Measurements from ENCODE around the gene AADACL3. TPM values are rescaled to one million over a fixed set of nuclear protein-coding genes. Genes with fewer than 3 reads are reported as not detected.

Gene AADACL3
- total and polyA plus RNA-seq, 2 experiments from 2014 or later: not detected

GRCh38 chr1:12769031-12769430 is 53.1 kb downstream of the AADACL3 start:
- H3K9me3 ChIP-seq (ENCODE audit: low read depth): no peaks in the 10 kb centered on the region
- no peaks in the 10 kb centered on the region for H3K9me2 ChIP-seq (ENCODE audit: insufficient read depth)
- H3K9ac ChIP-seq: no peak overlapping the region
- no peaks in the 10 kb centered on the region for H3K79me2 ChIP-seq (ENCODE audit: insufficient read depth)
- no peaks in the 10 kb centered on the region for H3K4me1 ChIP-seq (ENCODE audit: insufficient read depth)
- no peaks in the 10 kb centered on the region; the same call in 1 of the 2 replicates for H4K20me1 ChIP-seq (ENCODE audit: insufficient read depth)
- no peak for DNase-seq
- WGBS, 2 experiments (ENCODE audit: low coverage in 1 of 2, low lambda C conversion rate in 2 of 2, missing lambda C conversion rate in 2 of 2): 0 to 8% methylated on average over 2 of the region's 2 CpGs
- no peak overlapping the region for H2AFZ ChIP-seq
- no peak overlapping the region for H3K4me3 ChIP-seq
- no peak for TF ChIP-seq EZH2 (IDR thresholded peaks at IDR 0.05; ENCODE audit: insufficient read depth, poor library complexity, severe bottlenecking)
- no peak for TF ChIP-seq EZH2phosphoT487 (IDR thresholded peaks at IDR 0.05; ENCODE audit: insufficient read depth, low read depth)
- no peaks in the 10 kb centered on the region for H3K36me3 ChIP-seq (ENCODE audit: low read depth)
- in situ Hi-C loops (cut with MboI): no loop called here
- H3K4me2 ChIP-seq (ENCODE audit: unreplicated experiment): no peak overlapping the region
- no peaks in the 10 kb centered on the region for H3F3A ChIP-seq (ENCODE audit: insufficient read depth)
- no peak overlapping the region for H3K27ac ChIP-seq
- H3K27me3 ChIP-seq (replicated peaks; ENCODE audit: insufficient read depth): no peaks in the 10 kb centered on the region

DNA sequence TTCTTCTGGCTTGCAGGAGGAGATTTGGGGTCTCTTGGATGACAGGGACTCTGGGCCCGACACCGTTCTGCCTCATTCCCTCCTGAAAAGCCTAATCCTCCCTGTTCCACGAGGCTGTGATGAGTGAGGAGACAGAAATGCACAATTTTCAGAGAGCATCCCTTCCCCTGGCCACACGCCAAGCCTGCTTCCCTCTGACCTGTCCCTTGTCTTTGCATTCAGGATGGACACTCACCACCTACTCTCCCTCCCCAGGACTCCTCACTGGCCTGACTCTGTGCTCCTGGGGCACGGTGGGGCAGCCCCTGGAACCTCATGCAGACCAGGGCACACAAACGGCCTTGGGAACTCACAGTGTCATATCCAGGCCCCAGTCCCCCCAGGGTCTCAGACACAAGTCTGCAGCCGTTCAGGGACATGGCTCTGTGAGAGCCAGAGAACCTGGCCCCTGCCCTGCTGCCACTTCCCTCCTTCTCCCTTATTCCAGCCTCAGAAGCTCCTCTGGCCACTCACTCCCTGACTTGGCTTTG is 54.1 kb downstream of the AADACL3 start:
- no peaks in the 10 kb centered on the region for H3K79me2 ChIP-seq (ENCODE audit: insufficient read depth)
- DNase-seq: no peak

DNA sequence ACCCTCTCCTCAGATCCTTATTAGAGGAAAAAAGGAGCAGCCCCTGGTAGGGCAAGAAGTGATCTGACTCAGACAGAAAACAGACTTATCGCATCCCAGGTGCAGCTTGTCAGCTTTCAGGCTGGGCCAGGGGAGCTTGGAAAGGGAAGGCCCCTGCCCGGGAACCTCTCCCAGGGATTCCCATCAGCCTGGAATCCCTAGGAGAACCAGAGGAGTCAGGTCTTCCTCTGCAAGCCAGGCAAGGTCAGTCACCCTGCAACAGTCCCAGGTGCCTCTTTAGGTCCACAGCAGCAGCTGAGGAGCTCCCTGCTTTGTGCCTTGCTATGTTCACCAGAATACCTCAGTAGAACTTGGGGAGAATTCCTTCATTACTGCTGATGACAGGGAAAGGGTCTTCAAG is 54.7 kb downstream of the AADACL3 start:
- H3K79me2 ChIP-seq (ENCODE audit: insufficient read depth): no peaks in the 10 kb centered on the region
- no peaks in the 10 kb centered on the region for H3K9me2 ChIP-seq (ENCODE audit: insufficient read depth)
- WGBS, 2 experiments (ENCODE audit: low coverage in 1 of 2, low lambda C conversion rate in 2 of 2, missing lambda C conversion rate in 2 of 2): 41 to 43% methylated on average over 2 of the region's 2 CpGs
- H3K9me3 ChIP-seq (ENCODE audit: low read depth): no peaks in the 10 kb centered on the region
- H3K9ac ChIP-seq: no peak overlapping the region
- no peak overlapping the region for H3K27ac ChIP-seq
- H3K4me1 ChIP-seq (ENCODE audit: insufficient read depth): no peaks in the 10 kb centered on the region
- DNase-seq: no peak
- no peaks in the 10 kb centered on the region for H3K36me3 ChIP-seq (ENCODE audit: low read depth)
- no peaks in the 10 kb centered on the region; the same call in 1 of the 2 replicates for H4K20me1 ChIP-seq (ENCODE audit: insufficient read depth)
- H2AFZ ChIP-seq: no peak overlapping the region
- in situ Hi-C loops (cut with MboI): no loop called here
- H3K4me2 ChIP-seq (ENCODE audit: unreplicated experiment): no peak overlapping the region
- H3K27me3 ChIP-seq (replicated peaks; ENCODE audit: insufficient read depth): no peaks in the 10 kb centered on the region
- no peak for TF ChIP-seq EZH2phosphoT487 (IDR thresholded peaks at IDR 0.05; ENCODE audit: insufficient read depth, low read depth)
- H3F3A ChIP-seq (ENCODE audit: insufficient read depth): no peaks in the 10 kb centered on the region
- no peak overlapping the region for H3K4me3 ChIP-seq

More for the DNA sequence above, 54.1 kb downstream of the AADACL3 start:
- Histone ChIP-seq H2AFZ (no peak overlapping the region), H4K20me1 (ENCODE audit: insufficient read depth) (no peaks in the 10 kb centered on the region; the same call in 1 of the 2 replicates), H3F3A (ENCODE audit: insufficient read depth) (no peaks in the 10 kb centered on the region), H3K4me1 (ENCODE audit: insufficient read depth) (no peaks in the 10 kb centered on the region), H3K9me3 (ENCODE audit: low read depth) (no peaks in the 10 kb centered on the region), H3K9me2 (ENCODE audit: insufficient read depth) (no peaks in the 10 kb centered on the region), H3K27me3 (replicated peaks; ENCODE audit: insufficient read depth) (no peaks in the 10 kb centered on the region), H3K4me2 (ENCODE audit: unreplicated experiment) (no peak overlapping the region), H3K4me3 (no peak overlapping the region), H3K27ac (no peak overlapping the region), H3K9ac (no peak overlapping the region), H3K36me3 (ENCODE audit: low read depth) (no peaks in the 10 kb centered on the region)
- TF ChIP-seq EZH2 (IDR thresholded peaks at IDR 0.05; ENCODE audit: insufficient read depth, poor library complexity, severe bottlenecking) (no peak), EZH2phosphoT487 (IDR thresholded peaks at IDR 0.05; ENCODE audit: insufficient read depth, low read depth) (no peak)
- in situ Hi-C loops (cut with MboI): no loop called here
- 20 to 25% methylated on average over 7 of the region's 7 CpGs for WGBS, 2 experiments (ENCODE audit: low coverage in 1 of 2, low lambda C conversion rate in 2 of 2, missing lambda C conversion rate in 2 of 2)

DNA sequence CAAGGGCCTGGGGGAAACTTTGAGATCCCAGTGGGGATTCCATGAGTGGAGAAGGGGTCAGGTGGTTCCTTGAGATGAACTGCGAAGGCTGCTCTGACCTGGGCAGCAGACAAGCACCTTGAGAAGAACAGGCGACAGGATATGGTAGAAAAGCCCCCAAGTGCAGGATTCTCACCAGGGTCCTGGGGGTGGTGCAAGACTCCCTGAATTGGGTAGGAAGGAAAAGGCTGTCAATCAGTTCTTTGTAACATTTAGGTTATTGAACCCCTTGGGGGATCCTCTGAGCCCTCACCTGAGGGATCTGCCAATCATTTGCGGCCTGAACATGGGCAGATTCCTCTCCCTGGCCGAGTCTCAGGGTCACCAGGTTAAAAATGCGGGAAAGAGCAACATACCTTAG is 55.3 kb downstream of the AADACL3 start:
- in situ Hi-C loops (cut with MboI): no loop called here
- no peaks in the 10 kb centered on the region; the same call in 1 of the 2 replicates for H4K20me1 ChIP-seq (ENCODE audit: insufficient read depth)

GRCh38 chr1:12772520-12772919 is 56.6 kb downstream of the AADACL3 start:
- Histone ChIP-seq H3K27me3 (replicated peaks; ENCODE audit: insufficient read depth) (no peaks in the 10 kb centered on the region), H3F3A (ENCODE audit: insufficient read depth) (no peaks in the 10 kb centered on the region), H4K20me1 (ENCODE audit: insufficient read depth) (no peaks in the 10 kb centered on the region), H3K27ac (no peak overlapping the region), H3K4me2 (ENCODE audit: unreplicated experiment) (no peak overlapping the region), H2AFZ (no peak overlapping the region), H3K4me3 (no peak overlapping the region), H3K9me3 (ENCODE audit: low read depth) (no peaks in the 10 kb centered on the region), H3K9me2 (ENCODE audit: insufficient read depth) (no peaks in the 10 kb centered on the region), H3K4me1 (ENCODE audit: insufficient read depth) (no peaks in the 10 kb centered on the region), H3K36me3 (ENCODE audit: low read depth) (no peaks in the 10 kb centered on the region), H3K9ac (no peak overlapping the region), H3K79me2 (ENCODE audit: insufficient read depth) (no peaks in the 10 kb centered on the region)
- DNase-seq: no peak
- 41 to 59% methylated on average over 5 of the region's 5 CpGs for WGBS, 2 experiments (ENCODE audit: low coverage in 1 of 2, low lambda C conversion rate in 2 of 2, missing lambda C conversion rate in 2 of 2)
- in situ Hi-C loops (cut with MboI): no loop called here
- TF ChIP-seq EZH2 (IDR thresholded peaks at IDR 0.05; ENCODE audit: insufficient read depth, poor library complexity, severe bottlenecking) (no peak), EZH2phosphoT487 (IDR thresholded peaks at IDR 0.05; ENCODE audit: insufficient read depth, low read depth) (no peak)

More for the DNA sequence above, 55.3 kb downstream of the AADACL3 start:
- no peaks in the 10 kb centered on the region for H3K9me2 ChIP-seq (ENCODE audit: insufficient read depth)
- H3K4me2 ChIP-seq (ENCODE audit: unreplicated experiment): no peak overlapping the region
- no peaks in the 10 kb centered on the region for H3K4me1 ChIP-seq (ENCODE audit: insufficient read depth)
- H3K27ac ChIP-seq: no peak overlapping the region
- H3K27me3 ChIP-seq (replicated peaks; ENCODE audit: insufficient read depth): no peaks in the 10 kb centered on the region
- H2AFZ ChIP-seq: no peak overlapping the region
- no peak for DNase-seq
- H3F3A ChIP-seq (ENCODE audit: insufficient read depth): no peaks in the 10 kb centered on the region
- TF ChIP-seq EZH2phosphoT487 (IDR thresholded peaks at IDR 0.05; ENCODE audit: insufficient read depth, low read depth) (no peak), EZH2 (IDR thresholded peaks at IDR 0.05; ENCODE audit: insufficient read depth, poor library complexity, severe bottlenecking) (no peak)
- H3K4me3 ChIP-seq: no peak overlapping the region
- H3K79me2 ChIP-seq (ENCODE audit: insufficient read depth): no peaks in the 10 kb centered on the region
- no peak overlapping the region for H3K9ac ChIP-seq
- no peaks in the 10 kb centered on the region for H3K36me3 ChIP-seq (ENCODE audit: low read depth)
- WGBS, 2 experiments (ENCODE audit: low coverage in 1 of 2, low lambda C conversion rate in 2 of 2, missing lambda C conversion rate in 2 of 2): 24 to 25% methylated on average over 5 of the region's 5 CpGs
- no peaks in the 10 kb centered on the region for H3K9me3 ChIP-seq (ENCODE audit: low read depth)
